ENCODE measurements around the gene SIX1.

The SIX1 gene

DNA sequence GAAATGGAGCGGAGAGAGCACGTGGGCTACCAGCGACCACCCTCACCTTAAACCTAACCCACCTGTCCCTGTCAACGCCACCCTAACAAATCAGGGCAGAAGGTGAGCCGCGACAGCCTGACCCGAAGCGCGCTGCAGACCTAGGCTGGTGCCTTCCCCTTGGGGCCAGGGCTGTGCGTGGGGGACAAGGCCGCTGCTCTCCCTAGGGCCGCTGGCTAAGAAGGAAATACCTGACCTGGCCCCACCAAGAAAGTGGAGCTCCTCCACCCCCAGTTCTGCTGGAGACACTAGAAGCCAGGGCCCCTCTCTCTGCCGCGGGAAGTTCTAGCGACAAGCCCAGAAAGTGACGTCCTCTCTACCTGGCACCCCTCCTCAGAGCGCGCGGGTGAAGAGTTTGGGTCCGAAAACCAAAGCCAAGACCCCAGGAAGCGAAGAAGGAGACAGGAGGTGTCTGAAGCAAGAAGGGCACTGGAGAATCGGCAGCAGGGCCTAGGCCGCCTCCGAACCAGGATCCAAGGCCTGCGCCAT is 7.5 kb downstream of the SIX1 start:
- no peak for DNase-seq

DNA sequence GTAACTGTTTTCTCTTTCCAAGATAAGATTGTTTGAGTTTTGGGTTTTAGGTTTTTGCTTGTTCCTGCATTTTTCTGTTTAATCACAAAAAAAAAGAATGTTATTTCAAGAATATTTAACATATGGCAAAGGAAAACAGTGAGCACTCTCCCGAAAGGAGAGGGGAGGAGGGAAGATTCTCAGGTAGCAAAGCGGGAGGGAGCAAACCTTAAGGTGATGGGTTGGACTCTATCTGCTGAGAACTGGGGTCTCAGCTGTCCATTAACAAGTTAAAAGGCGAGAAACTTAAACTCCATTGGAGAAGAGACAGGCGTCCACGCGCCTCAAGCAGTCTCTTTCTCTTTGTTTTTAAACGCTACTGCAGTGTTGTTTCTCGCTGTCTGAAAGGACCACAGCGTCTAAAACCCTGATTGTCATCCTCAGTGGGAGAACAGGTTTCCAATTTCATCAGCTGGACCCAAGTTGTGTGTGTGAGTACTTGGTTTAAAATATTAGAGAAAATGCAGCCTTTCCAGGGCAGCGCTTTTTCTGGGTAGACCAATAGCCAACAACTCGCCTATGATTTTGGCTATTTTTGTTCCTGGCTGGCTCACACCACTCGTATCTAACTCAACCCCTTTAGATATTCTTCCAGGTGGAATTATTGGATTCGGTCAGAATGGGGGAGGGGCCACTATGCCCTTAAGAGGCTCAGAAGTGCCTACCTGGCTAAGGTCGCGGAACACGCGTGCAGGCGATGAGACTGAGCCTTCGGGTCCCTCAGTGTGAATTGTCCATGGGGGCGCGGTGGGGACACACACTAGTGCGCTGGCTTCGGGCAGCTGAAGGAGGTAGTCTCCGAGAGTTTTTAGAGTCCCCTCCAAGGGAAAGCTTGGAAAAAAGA is 8.2 kb downstream of the SIX1 start:
- DNase-seq = no peak

DNA sequence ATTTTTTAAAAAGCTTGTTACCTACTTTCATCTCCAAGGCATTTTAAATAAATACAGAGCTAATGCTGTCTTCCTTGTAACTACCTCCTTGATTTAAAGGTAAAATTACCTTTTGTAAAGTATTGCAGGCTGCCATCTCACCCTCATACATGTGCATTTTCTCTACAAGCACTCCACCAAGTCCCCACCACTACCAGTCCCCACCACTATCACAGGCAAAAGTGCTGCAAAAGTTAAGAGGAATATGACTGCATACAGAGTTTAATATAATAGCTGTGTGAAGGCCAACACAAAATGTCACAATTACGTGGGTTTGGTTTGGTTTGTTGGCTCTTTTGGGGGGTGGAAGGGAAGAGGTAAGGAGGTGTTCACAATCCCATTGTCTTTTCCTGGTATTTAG is 9.6 kb downstream of the SIX1 start:
- DNase-seq = no peak

DNA sequence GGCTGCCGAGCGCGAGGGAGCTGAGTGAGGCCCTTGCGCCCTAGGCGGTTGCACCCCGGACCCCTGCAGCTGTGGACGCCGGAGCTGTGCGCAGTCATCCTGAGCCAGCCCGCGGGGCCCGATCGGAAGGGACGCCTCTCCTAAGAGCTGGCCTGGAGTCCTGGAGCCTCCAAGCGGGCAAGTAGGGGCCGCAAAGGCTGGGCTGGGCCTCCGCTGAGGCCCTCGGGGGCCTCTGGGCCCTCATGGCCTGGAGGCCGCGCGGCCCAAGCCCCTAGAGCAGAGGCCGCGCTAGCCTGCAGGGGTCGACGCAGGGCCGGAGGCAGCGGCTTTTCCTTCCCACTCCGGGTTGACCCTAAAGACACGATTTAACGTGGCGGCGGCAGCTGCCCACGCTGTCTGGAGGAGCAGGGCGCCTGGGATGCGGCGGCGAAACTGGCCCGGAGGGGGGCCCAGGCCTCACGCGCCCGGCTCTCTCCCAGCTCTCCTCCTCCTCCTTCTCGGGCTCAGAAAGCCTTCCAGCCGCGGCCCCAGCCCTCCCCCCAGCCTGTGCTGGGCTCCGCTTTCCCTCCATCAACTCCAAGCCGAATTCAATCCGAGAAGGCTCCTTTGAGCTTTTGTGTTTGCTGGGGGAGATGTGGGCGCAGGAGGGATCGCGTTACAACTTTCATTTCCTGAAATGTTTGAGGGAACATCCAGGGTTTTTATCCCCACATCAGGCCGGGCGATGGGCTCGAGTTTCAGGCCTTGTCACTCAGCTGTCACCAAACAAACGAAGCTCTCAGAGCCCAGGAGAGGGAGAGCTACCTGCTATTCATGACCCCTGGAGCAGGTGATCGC is 11.6 kb downstream of the SIX1 start:
- DNase-seq = no peak

DNA sequence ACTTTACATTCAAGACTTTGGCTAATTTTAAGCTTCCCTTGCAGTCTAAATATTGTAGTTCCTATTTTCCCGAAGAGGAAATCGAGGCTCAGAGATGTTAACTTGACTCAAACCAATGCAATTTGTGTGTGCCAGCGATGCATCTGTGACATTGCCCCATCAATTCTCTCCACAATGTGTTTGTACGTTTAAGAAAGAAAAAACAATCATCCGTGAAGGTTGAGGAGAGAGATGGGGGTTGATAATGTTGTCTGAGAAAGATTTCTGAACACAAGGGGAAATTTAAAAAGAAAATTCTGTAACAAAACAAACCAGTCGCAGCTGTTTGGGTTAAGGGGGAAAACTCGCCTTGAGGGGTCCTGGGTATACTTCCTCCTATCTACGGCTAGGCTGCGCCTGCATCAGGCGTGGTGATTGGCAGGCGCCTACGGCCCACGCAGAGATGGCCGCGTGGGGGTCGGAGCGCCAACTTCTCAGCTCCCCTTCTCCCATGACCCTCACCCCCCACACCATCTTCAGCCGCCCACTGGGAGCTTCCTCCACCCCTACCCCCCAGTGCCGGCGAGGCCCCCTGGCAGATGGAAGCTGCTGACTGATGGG is 12.3 kb downstream of the SIX1 start:
- DNase-seq = no peak

GRCh38 chr14:60634153-60634552 is 15.1 kb downstream of the SIX1 start:
- DNase-seq = no peak

DNA sequence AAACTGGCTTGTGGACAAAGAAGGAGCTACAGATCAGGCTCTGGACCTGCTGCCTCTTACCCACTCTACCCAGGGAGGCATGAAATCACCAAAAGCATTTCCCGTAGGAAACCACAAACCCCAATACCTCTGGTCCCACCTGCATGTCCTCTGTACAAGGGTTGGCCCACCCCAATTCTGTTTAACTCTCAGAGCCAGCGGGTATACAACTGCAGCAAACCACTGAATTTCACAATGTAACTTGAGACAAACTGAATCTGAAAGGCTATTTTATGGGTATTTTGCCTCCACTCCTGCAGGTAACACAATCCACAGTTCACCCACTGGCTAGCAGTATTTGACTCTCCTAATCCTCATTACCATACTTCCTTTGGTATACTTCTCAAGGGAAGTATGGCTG is 16.5 kb downstream of the SIX1 start:
- no peak for DNase-seq

DNA sequence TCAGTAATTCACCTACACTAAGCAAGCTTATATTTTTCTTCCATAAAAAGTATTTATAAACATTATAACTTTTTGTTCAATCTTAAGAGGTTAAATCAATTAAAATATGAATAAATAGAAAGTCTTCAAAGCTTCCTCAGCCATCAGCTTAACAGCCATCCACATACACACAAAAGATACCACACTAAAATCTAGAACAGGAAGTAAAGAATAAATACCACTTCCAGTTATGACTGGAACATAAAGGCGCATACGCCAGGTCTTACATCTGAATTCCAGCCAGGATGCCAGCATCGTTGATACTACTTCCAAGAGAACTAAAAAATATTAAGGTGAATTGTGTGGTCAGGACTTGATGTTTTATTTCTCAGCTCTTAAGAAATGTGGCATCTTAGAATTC is 17.0 kb downstream of the SIX1 start:
- no peak for DNase-seq

- DNase-seq = no peak
Observed at GRCh38 chr14:60631842-60632241, 17.4 kb downstream of the SIX1 start.

DNA sequence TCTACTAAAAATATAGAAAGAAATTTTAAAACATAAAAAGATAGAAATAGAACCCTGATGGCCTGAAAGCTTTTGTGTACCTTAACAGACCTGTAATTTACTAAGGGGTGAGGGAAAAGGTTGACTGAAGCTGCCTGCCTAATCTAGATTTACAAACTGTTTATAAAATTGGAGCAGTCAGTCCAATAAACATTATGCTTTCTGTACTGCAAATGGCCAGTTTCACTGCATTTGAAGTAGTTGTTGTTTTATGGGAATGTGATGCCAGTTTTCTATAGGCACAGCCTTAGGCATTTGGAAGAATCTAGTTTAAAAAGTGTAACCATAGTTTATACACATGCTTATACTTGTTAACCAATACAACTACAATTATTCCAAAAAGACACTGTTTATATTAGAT is 19.1 kb downstream of the SIX1 start:
- no peak for DNase-seq

DNA sequence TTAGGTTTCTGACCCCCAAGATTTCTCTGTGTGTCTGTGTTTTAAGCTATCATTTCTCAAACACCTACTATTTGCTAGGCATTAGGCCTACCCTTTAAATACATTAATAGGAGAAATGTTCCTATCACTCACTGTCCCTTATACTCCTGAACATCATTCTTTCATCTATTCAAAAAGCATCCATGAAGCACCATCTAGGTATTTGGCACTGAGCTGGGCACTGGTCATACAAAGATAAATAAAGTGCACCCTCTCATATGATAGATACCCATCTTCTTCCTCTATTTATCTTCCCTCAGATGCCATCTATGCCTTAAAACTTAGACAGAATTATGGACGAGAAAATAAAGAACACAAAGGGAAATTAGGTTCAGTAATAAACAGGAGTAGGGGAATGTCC is 20.4 kb downstream of the SIX1 start:
- no peak for DNase-seq

DNA sequence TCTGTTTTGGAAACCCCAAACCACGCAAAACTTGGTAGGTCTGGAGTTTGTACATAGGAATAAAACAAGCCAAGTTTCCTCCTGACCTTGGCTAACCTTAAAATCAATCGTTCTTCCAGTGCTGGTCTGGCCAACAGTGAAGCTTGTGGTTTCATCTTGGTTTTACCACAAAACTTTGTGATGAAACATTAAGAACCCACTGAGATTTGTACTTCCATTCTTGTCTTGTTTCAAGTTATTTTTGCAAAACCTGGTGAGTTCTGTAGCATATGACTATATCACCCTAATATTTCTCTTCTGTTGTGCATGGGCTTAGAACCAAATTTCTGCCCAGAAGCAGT is 26.4 kb downstream of the SIX1 start:
- DNase-seq = no peak

- no peak for DNase-seq
Observed at GRCh38 chr14:60622210-60622916, 26.9 kb downstream of the SIX1 start.

DNA sequence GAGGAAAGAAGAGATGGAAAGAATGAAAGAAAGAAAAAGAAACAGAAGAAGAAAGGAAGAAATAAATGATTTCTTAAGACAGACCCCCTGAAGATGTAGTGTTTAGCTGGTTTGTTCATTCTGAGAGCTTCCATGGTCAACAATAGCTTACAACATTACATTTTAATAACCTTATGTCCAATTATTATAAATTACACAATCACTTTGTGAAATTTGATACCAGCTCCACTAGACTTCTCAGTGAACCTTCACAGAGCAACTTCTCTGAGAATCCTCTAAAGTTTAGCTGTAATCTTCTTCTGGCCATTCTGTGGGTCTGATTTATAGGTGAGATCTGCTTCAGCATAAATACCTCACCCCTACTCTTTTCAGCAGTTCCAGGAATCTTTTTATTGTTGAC is 27.9 kb downstream of the SIX1 start:
- DNase-seq = no peak

DNA sequence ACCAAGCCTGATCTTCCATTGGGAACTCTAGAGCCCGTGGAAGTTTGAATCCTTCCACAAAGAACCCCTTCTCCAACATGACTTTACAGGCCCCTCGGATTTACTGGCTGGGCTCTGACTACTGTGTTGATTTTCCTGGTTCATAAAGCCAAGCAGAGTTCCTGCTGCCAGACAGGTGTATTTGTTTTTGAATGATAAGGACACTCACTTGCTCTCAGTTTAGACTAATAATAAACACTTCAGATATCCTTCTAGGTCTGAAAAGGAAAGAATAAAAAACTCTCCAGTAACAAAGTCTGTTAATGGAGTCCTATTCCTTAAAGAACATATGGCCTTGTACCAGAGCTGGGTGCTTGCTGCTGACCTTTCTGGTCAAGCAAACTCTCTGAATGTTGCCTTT is 31.0 kb downstream of the SIX1 start:
- no peak for DNase-seq

DNA sequence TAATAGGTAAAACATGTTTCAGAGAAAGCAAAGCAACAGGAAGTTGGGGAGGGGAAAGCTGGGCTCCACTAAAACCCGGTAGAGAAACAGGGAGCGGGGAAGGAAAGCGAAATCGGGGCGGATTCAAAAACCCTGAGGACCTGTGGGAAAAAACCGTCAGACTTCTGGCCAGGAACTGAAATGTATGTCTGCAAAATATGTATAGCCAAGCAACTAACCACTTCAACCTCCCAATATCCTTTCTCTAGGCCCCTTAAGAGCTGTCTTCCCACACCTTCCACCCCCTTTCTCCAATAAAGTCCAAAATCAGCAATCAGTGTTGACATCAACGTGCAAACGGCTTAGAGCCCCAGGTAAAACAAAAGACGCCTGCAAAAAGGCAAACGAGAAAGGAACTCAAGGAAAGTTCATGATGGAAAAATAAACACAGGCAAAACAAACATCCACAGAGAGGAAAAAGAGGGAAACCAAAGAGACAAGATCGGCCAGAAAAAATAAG is 32.8 kb downstream of the SIX1 start:
- no peak for DNase-seq

- DNase-seq = no peak
Observed at GRCh38 chr14:60602291-60602690, 47.0 kb downstream of the SIX1 start.

GRCh38 chr14:60599727-60600126 is 49.5 kb downstream of the SIX1 start:
- DNase-seq = no peak

DNA sequence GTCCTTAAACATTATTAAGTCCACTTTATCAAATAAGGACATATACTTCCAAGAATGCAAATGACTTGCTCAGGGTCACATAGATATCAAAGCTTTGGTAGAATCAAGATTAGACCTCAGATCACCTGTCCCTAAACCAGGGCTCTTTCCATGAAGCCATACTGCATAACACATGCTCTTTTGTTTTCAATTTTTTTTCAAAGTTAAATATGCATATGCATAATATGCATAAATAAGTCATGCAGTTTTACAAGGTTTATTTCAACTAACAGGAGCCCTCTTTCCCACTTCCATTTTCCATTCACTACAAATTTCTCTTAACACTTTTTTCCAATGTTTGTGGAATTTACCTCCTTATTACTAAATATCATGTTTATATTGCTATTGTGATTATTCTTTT is 53.1 kb downstream of the SIX1 start:
- no peak for DNase-seq

GRCh38 chr14:60594062-60594461 is 55.2 kb downstream of the SIX1 start:
- DNase-seq = no peak

Measured in CD4-positive, alpha-beta T cell treated with Interleukin-15 for 1 hour (primary cell).